Nephron (organoid): ENCODE measurements around the gene NUDT8.
A peak's percentile ranks its signal among the peaks of the same experiment; 100 is the strongest.

Experiments used
- H3K27ac Mint-ChIP-seq, 3 experiments: 2 replicates each; pipeline ENCODE4 v1.8.0; 2020; ENCODE audit warnings: mixed read lengths in 3 of 3, mild to moderate bottlenecking in 2 of 3, moderate library complexity in 1 of 3
- H3K27me3 Mint-ChIP-seq: 2 replicates; pipeline ENCODE4 v1.8.0; 2021; ENCODE audit warnings: low read depth, mild to moderate bottlenecking, moderate library complexity, mixed read lengths
- H3K36me3 Mint-ChIP-seq: 2 replicates; pipeline ENCODE4 v1.8.0; 2020; ENCODE audit warnings: low read depth, mixed read lengths
- H3K4me1 Mint-ChIP-seq: 2 replicates; pipeline ENCODE4 v1.8.0; 2020; ENCODE audit warnings: mixed read lengths
- H3K4me3 Mint-ChIP-seq, 3 experiments: 2 replicates each; pipeline ENCODE4 v1.8.0; 2020; ENCODE audit warnings: mild to moderate bottlenecking in 3 of 3, mixed read lengths in 3 of 3, moderate library complexity in 2 of 3
- H3K9me3 Mint-ChIP-seq: 2 replicates; pipeline ENCODE4 v1.8.0; 2020; ENCODE audit warnings: mixed read lengths
- CTCF ChIP-seq, 3 experiments: fragments of 200-600 bp; sonication (generic); IDR thresholded peaks; one replicate each; pipeline ENCODE4 v1.5.0; 2021; ENCODE audit warnings: antibody characterized with exemption in 3 of 3; ENCODE audit not compliant: unreplicated experiment in 3 of 3

NUDT8 gene

GRCh38 chr11:67582011-67582410 is 47.7 kb downstream of the NUDT8 start:
- Mint-ChIP-seq H3K27ac (peak overlapping the region; percentile 84 to 95 (median 88)), H3K27me3 (peaks cover 46% of the 10 kb centered on the region), H3K36me3 (peaks cover 21% of the 10 kb centered on the region), H3K4me1 (peaks cover 32% of the 10 kb centered on the region), H3K4me3 (peak overlapping the region; percentile 81 to 87 (median 84)), H3K9me3 (no peaks in the 10 kb centered on the region)
- no peak for TF ChIP-seq CTCF (IDR thresholded peaks at IDR 0.05; ENCODE audit: unreplicated experiment in 3 of 3)

- Mint-ChIP-seq H3K27me3 (peaks cover 50% of the 10 kb centered on the region), H3K36me3 (peaks cover 15% of the 10 kb centered on the region), H3K4me3 (peak overlapping the region; percentile 63 to 68 (median 64)), H3K4me1 (peaks cover 32% of the 10 kb centered on the region), H3K27ac (peak overlapping the region; percentile 84 to 95 (median 88)), H3K9me3 (no peaks in the 10 kb centered on the region)
- TF ChIP-seq CTCF (IDR thresholded peaks at IDR 0.05; ENCODE audit: unreplicated experiment in 3 of 3) = no peak
These were observed 48.3 kb downstream of the NUDT8 start for GRCh38 chr11:67581469-67581868.

GRCh38 chr11:67577951-67578350 is 51.8 kb downstream of the NUDT8 start:
- Mint-ChIP-seq H3K4me3 (no peak overlapping the region), H3K9me3 (no peaks in the 10 kb centered on the region), H3K4me1 (peaks cover 22% of the 10 kb centered on the region), H3K36me3 (no peaks in the 10 kb centered on the region), H3K27ac (no peak overlapping the region), H3K27me3 (peaks cover 46% of the 10 kb centered on the region)
- no peak for TF ChIP-seq CTCF (IDR thresholded peaks at IDR 0.05; ENCODE audit: unreplicated experiment in 3 of 3)
